SK-N-MC (cell line): ENCODE measurements around the gene TKT.

Source experiments
- DNase-seq: peaks from one replicate; pipeline ENCODE4 v3.0.0-alpha.2; 2011; ENCODE audit warnings: low read depth, low spot score
- H3K27ac ChIP-seq: fragments of 200-600 bp; sonication (generic); 2 replicates; pipeline ENCODE4 v1.5.1; 2016; ENCODE audit warnings: mixed run types
- H3K36me3 ChIP-seq: fragments of 200-600 bp; sonication (generic); 2 replicates; pipeline ENCODE4 v1.6.1; 2017; ENCODE audit warnings: antibody characterized with exemption, low read length, mixed read lengths; ENCODE audit not compliant: insufficient read depth
- H3K4me3 ChIP-seq: fragments of 200-600 bp; sonication (generic); 2 replicates; pipeline ENCODE4 v1.5.1; 2016
- H3K9ac ChIP-seq: fragments of 200-600 bp; sonication (generic); 2 replicates; pipeline ENCODE4 v1.8.0; 2017; ENCODE audit warnings: mixed run types, mixed read lengths; ENCODE audit not compliant: insufficient read length
- H3K9me3 ChIP-seq: fragments of 200-600 bp; sonication (generic); 2 replicates; pipeline ENCODE4 v1.6.1; 2017; ENCODE audit warnings: low read depth, mild to moderate bottlenecking, antibody characterized with exemption, low read length, moderate library complexity, mixed read lengths
- EZH2 ChIP-seq: fragments of 200-600 bp; sonication (generic); IDR thresholded peaks from one replicate; pipeline ENCODE4 v1.6.1; 2017; ENCODE audit warnings: antibody characterized with exemption
- FOXP2 ChIP-seq: optimal IDR thresholded peaks from 2 replicates; pipeline ENCODE3; 2011; ENCODE audit warnings: mild to moderate bottlenecking, moderate library complexity; ENCODE audit not compliant: insufficient read depth; ENCODE audit errors: extremely low read length, control extremely low read depth
- POLR2AphosphoS5 ChIP-seq: IDR thresholded peaks from 2 replicates; pipeline ENCODE4 v1.6.1; 2012; ENCODE audit warnings: mild to moderate bottlenecking, low read depth, low read length, borderline replicate concordance

Gene TKT

GRCh38 chr3:53238886-53239285 is 16.9 kb downstream of the TKT start:
- Histone ChIP-seq H3K9me3 (no peaks in the 10 kb centered on the region), H3K36me3 (peaks cover 39% of the 10 kb centered on the region; the same call in 1 of the 2 replicates), H3K4me3 (no peak overlapping the region), H3K9ac (no peak overlapping the region), H3K27ac (no peak overlapping the region)
- no peak for DNase-seq
- no peak for TF ChIP-seq FOXP2
- no peak for TF ChIP-seq EZH2
- TF ChIP-seq POLR2AphosphoS5, result no peak

- Histone ChIP-seq H3K9me3 (no peaks in the 10 kb centered on the region), H3K9ac (no peak overlapping the region), H3K27ac (0 out of 2 replicates have a peak overlapping the region, but pooled peaks have one; percentile 9), H3K4me3 (no peak overlapping the region), H3K36me3 (peaks cover 41% of the 10 kb centered on the region; the same call in 1 of the 2 replicates)
- TF ChIP-seq FOXP2 (no peak), EZH2 (no peak), POLR2AphosphoS5 (no peak)
- no peak for DNase-seq
Observed at GRCh38 chr3:53238051-53238850, 17.6 kb downstream of the TKT start.

- TF ChIP-seq POLR2AphosphoS5 (no peak), FOXP2 (no peak), EZH2 (no peak)
- Histone ChIP-seq H3K4me3 (no peak overlapping the region), H3K27ac (no peak overlapping the region), H3K9me3 (no peaks in the 10 kb centered on the region), H3K36me3 (peaks cover 39% of the 10 kb centered on the region; the same call in 1 of the 2 replicates), H3K9ac (no peak overlapping the region)
- no peak for DNase-seq
Observed at GRCh38 chr3:53236112-53236841, 19.5 kb downstream of the TKT start.

- Histone ChIP-seq H3K9me3 (no peaks in the 10 kb centered on the region), H3K27ac (no peak overlapping the region), H3K4me3 (no peak overlapping the region), H3K9ac (no peak overlapping the region), H3K36me3 (peaks cover 32% of the 10 kb centered on the region; the same call in 1 of the 2 replicates)
- TF ChIP-seq FOXP2 (no peak), EZH2 (no peak), POLR2AphosphoS5 (no peak)
- DNase-seq, result no peak
Observed at GRCh38 chr3:53235545-53235944, 20.3 kb downstream of the TKT start.

GRCh38 chr3:53234841-53235232 is 21.0 kb downstream of the TKT start:
- DNase-seq, result no peak
- TF ChIP-seq FOXP2 (no peak), EZH2 (no peak)
- H3K9ac ChIP-seq, result no peak overlapping the region
- no peaks in the 10 kb centered on the region for H3K9me3 ChIP-seq
- peaks cover 29% of the 10 kb centered on the region; the same call in 1 of the 2 replicates for H3K36me3 ChIP-seq
- H3K27ac ChIP-seq, result no peak overlapping the region
- H3K4me3 ChIP-seq, result no peak overlapping the region

GRCh38 chr3:53234130-53234840 is 21.5 kb downstream of the TKT start:
- no peak for DNase-seq
- Histone ChIP-seq H3K27ac (no peak overlapping the region), H3K9me3 (no peaks in the 10 kb centered on the region), H3K36me3 (peaks cover 27% of the 10 kb centered on the region; the same call in 1 of the 2 replicates), H3K9ac (no peak overlapping the region), H3K4me3 (no peak overlapping the region)
- TF ChIP-seq FOXP2 (no peak), POLR2AphosphoS5 (no peak), EZH2 (no peak)

GRCh38 chr3:53232641-53233377 is 23.0 kb downstream of the TKT start:
- TF ChIP-seq EZH2 (no peak), POLR2AphosphoS5 (no peak; the same call in 1 of the 2 replicates), FOXP2 (no peak)
- H3K9ac ChIP-seq, result no peak overlapping the region
- no peaks in the 10 kb centered on the region for H3K9me3 ChIP-seq
- DNase-seq, result no peak
- no peak overlapping the region for H3K4me3 ChIP-seq
- no peak overlapping the region for H3K27ac ChIP-seq
- H3K36me3 ChIP-seq, result peaks cover 35% of the 10 kb centered on the region; the same call in 1 of the 2 replicates
